Spleen (tissue), 11 donors: Measurements from ENCODE around the gene LCAT. TPM values are rescaled to one million over a fixed set of nuclear protein-coding genes. Genes with fewer than 3 reads are reported as not detected.

Experiments used
- DNase-seq: peaks from one replicate; pipeline ENCODE4 v3.0.0-alpha.2; 2020
- H3K27ac ChIP-seq, 8 donors: fragments of 200-600 bp; sonication (generic) in 7 of 8; 1 replicate in 4 of 8; 2 replicates in 4 of 8; pipeline versions ENCODE4 v1.5.0 to v1.8.0; 2016 to 2021; ENCODE audit warnings: inconsistent platforms in 4 of 8, mild to moderate bottlenecking in 4 of 8, moderate library complexity in 1 of 8
- H3K27me3 ChIP-seq, 7 donors: fragments of 200-600 bp; sonication (generic) in 6 of 7; replicated peaks in 1 of 7; 1 replicate in 4 of 7; 2 replicates in 3 of 7; pipeline versions ENCODE4 v1.5.0 to v1.8.0; 2016 to 2021; ENCODE audit warnings: inconsistent platforms in 3 of 7, mild to moderate bottlenecking in 1 of 7
- H3K36me3 ChIP-seq, 6 donors: fragments of 200-600 bp; sonication (generic) in 5 of 6; 1 replicate in 4 of 6; 2 replicates in 2 of 6; pipeline versions ENCODE4 v1.5.0 to v1.8.0; 2016 to 2021; ENCODE audit warnings: inconsistent platforms in 2 of 6
- H3K4me1 ChIP-seq, 6 donors: fragments of 200-600 bp; sonication (generic) in 5 of 6; 1 replicate in 3 of 6; 2 replicates in 3 of 6; pipeline versions ENCODE4 v1.5.0 to v1.8.0; 2016 to 2021; ENCODE audit warnings: inconsistent platforms in 3 of 6
- H3K4me3 ChIP-seq, 8 donors: fragments of 200-600 bp; sonication (generic) in 7 of 8; 1 replicate in 4 of 8; 2 replicates in 4 of 8; pipeline versions ENCODE4 v1.5.0 to v1.8.0; 2016 to 2021; ENCODE audit warnings: inconsistent platforms in 4 of 8, mild to moderate bottlenecking in 4 of 8, moderate library complexity in 2 of 8
- H3K9me3 ChIP-seq, 8 donors: fragments of 200-600 bp; sonication (generic) in 7 of 8; 1 replicate in 4 of 8; 2 replicates in 4 of 8; pipeline versions ENCODE4 v1.5.0 to v1.8.0; 2016 to 2021; ENCODE audit warnings: inconsistent platforms in 4 of 8
- POLR2A ChIP-seq, 3 donors: fragments of 450-650 bp; IDR thresholded peaks; one replicate each; pipeline ENCODE4 v1.5.1; 2017; ENCODE audit warnings: antibody characterized with exemption in 3 of 3, mild to moderate bottlenecking in 1 of 3
- POLR2AphosphoS5 ChIP-seq, 3 donors: sonication (generic); formaldehyde crosslinking; IDR thresholded peaks; one replicate each; pipeline ENCODE4 v1.5.1; 2017; ENCODE audit warnings: antibody characterized with exemption in 3 of 3
- WGBS, 5 donors: extraction: QIAGEN DNeasy Blood & Tissue Kit in 3 of 5; methylation state at CpG; one replicate each; pipeline versions ENCODE4 v1.1.5 to v1.1.7; 2013 to 2018; 5-methylcytosine and 5-hydroxymethylcytosine counted together
- intact Hi-C: fragments of 100-400 bp; cut with DNase I; formaldehyde crosslinking; loops from one replicate; pipeline ENCODE4 v1.15.0; 2023; ENCODE audit warnings: low total_unique reads
- polyA plus RNA-seq, 3 donors: library from polyadenylated mRNA; stranded (reverse); fragments of 200-250 nt; gene quantifications; one replicate each; pipeline ENCODE4 v1.2.1, GENCODE V29; 2013
- total RNA-seq, 7 donors: library from RNA; depleted of rRNA in 3 of 7; stranded (reverse); fragments of >200 nt in 3 of 7; fragmentation: NEBNext Ultra II Directional in 4 of 7; extraction: Animal tissue kit (Norgen Biotek cat#: 25700) in 4 of 7; gene quantifications; one replicate each; pipeline versions ENCODE4 v1.1.0 to v1.2.1, GENCODE V29; 2016 to 2021
- TF ChIP-seq, protein P1 (sequence below), 11 experiments: fragments of 200-600 bp in 7 of 11; fragments of 450-650 bp in 4 of 11; sonication (generic) in 4 of 11; IDR thresholded peaks in 8 of 11; conservative IDR thresholded peaks in 3 of 11; 1 replicate in 7 of 11; 2 replicates in 4 of 11; pipeline versions ENCODE4 v1.4.0 to v1.8.0; 2016 to 2021; ENCODE audit warnings: antibody characterized with exemption in 11 of 11, inconsistent platforms in 4 of 11, mild to moderate bottlenecking in 1 of 11
- donor health status: healthy with polysubstance abuse.
- donor health status: DM: no; HTN: no; CAD: no; lungs with moderate emphysema.
- donor health status: DM: no; HTN: no; CAD: no.
- donor health status: Bipolar disorder and iron deficiency.
- donor health status: healthy.
- donor health status: DM: no; HTN: no; CAD: no.
- donor health status: DM: yes; HTN: yes; CAD: no.

LCAT gene
- total and polyA plus RNA-seq, 10 donors = 5.2 to 51.6 (median 17.0) TPM

GRCh38 chr16:67936124-67936879 is 7.6 kb downstream of the LCAT start, which contains the start of gene PSMB10:
Gene PSMB10 (minus strand): TSS chr16:67936850. CDS start chr16:67936749, 101 bp downstream.
- no peaks in the 10 kb centered on the region for H3K27me3 ChIP-seq
- peak within 1 kb of the TSS; percentile 97 to 99 (median 98) for H3K27ac ChIP-seq
- H3K4me1 ChIP-seq = peaks cover 11 to 61% (median 38%) of the 10 kb centered on the region in 6 donors
- DNase-seq = peak; percentile 93
- intact Hi-C loops = loop anchor here (10.0 kb wide), 1 partner anchor 92 kb away; the partner anchor contains the start of genes CENPT, NUTF2 and THAP11
- H3K9me3 ChIP-seq = no peaks in the 10 kb centered on the region
- TF ChIP-seq POLR2A (IDR thresholded peaks at IDR 0.05) (peak in 1 of 3 donors; percentile 81), POLR2AphosphoS5 (IDR thresholded peaks at IDR 0.05) (peak; percentile 83 to 91 (median 85))
- TF ChIP-seq, protein P1, sequence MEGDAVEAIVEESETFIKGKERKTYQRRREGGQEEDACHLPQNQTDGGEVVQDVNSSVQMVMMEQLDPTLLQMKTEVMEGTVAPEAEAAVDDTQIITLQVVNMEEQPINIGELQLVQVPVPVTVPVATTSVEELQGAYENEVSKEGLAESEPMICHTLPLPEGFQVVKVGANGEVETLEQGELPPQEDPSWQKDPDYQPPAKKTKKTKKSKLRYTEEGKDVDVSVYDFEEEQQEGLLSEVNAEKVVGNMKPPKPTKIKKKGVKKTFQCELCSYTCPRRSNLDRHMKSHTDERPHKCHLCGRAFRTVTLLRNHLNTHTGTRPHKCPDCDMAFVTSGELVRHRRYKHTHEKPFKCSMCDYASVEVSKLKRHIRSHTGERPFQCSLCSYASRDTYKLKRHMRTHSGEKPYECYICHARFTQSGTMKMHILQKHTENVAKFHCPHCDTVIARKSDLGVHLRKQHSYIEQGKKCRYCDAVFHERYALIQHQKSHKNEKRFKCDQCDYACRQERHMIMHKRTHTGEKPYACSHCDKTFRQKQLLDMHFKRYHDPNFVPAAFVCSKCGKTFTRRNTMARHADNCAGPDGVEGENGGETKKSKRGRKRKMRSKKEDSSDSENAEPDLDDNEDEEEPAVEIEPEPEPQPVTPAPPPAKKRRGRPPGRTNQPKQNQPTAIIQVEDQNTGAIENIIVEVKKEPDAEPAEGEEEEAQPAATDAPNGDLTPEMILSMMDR (IDR thresholded peaks at IDR 0.05 in 8 of 11, conservative IDR thresholded peaks at IDR 0.05 in 3 of 11) = no peak
- H3K4me3 ChIP-seq = peak within 1 kb of the TSS; percentile 72 to 98 (median 96)
- WGBS, 5 donors = 0 to 1% (median 0%) methylated on average over 31 to 54 of the region's 54 CpGs
- peaks cover 0 to 63% (median 34%) of the 10 kb centered on the region in 6 donors for H3K36me3 ChIP-seq

- peaks cover 0 to 64% (median 36%) of the 10 kb centered on the region in 6 donors for H3K36me3 ChIP-seq
- 10 to 12% (median 11%) methylated on average over 39 to 55 of the region's 55 CpGs for WGBS, 5 donors
- no peaks in the 10 kb centered on the region for H3K9me3 ChIP-seq
- H3K4me1 ChIP-seq = peaks cover 11 to 54% (median 36%) of the 10 kb centered on the region in 6 donors
- peak; percentile 92 to 98 (median 93) for TF ChIP-seq POLR2AphosphoS5 (IDR thresholded peaks at IDR 0.05)
- TF ChIP-seq, protein P1 (IDR thresholded peaks at IDR 0.05 in 8 of 11, conservative IDR thresholded peaks at IDR 0.05 in 3 of 11) = peak in 5 of 11 experiments; percentile 7 to 45 (median 28)
- TF ChIP-seq POLR2A (IDR thresholded peaks at IDR 0.05) = peak in 2 of 3 donors; percentile 42 to 75
- intact Hi-C loops = loop anchor here (10.0 kb wide), 1 partner anchor 91 kb away; the partner anchor contains the start of genes CENPT, NUTF2 and THAP11
- peak; percentile 99 for DNase-seq
- H3K27me3 ChIP-seq = no peaks in the 10 kb centered on the region
- peak overlapping the region; percentile 72 to 98 (median 96) for H3K4me3 ChIP-seq
- H3K27ac ChIP-seq = peak overlapping the region; percentile 97 to 99 (median 98)
Observed at GRCh38 chr16:67935402-67936123, 8.4 kb downstream of the LCAT start.

- no peak for TF ChIP-seq POLR2AphosphoS5 (IDR thresholded peaks at IDR 0.05)
- TF ChIP-seq, protein P1 (IDR thresholded peaks at IDR 0.05 in 8 of 11, conservative IDR thresholded peaks at IDR 0.05 in 3 of 11) = no peak
- TF ChIP-seq POLR2A (IDR thresholded peaks at IDR 0.05) = no peak
- intact Hi-C loops = loop anchor here (10.0 kb wide), 1 partner anchor 90 kb away; the partner anchor contains the start of genes CENPT, NUTF2 and THAP11
- peaks cover 11 to 49% (median 32%) of the 10 kb centered on the region in 6 donors for H3K4me1 ChIP-seq
- H3K9me3 ChIP-seq = no peaks in the 10 kb centered on the region
- peak overlapping the region; percentile 72 to 98 (median 96) for H3K4me3 ChIP-seq
- H3K36me3 ChIP-seq = peaks cover 0 to 64% (median 40%) of the 10 kb centered on the region in 6 donors
- 66 to 74% (median 71%) methylated on average over 13 of the region's 13 CpGs for WGBS, 5 donors
- H3K27me3 ChIP-seq = no peaks in the 10 kb centered on the region
- peak overlapping the region in 7 of 8 donors; percentile 97 to 99 (median 98) for H3K27ac ChIP-seq
- DNase-seq = no peak
Observed at GRCh38 chr16:67935101-67935401, 8.9 kb downstream of the LCAT start.
